WERI-Rb-1 (cell line): ENCODE results near the gene DOK5.

ENCODE experiments used
- DNase-seq: peaks from one replicate; pipeline ENCODE4 v3.0.0-alpha.2; 2020
- H3K27ac ChIP-seq: fragments of 250-450 bp; sonication (Bioruptor Pico); 2 replicates; pipeline ENCODE4 v1.5.1; 2020; ENCODE audit warnings: mild to moderate bottlenecking, moderate library complexity
- H3K27me3 ChIP-seq: fragments of 250-450 bp; sonication (Bioruptor Pico); 2 replicates; pipeline ENCODE4 v1.5.1; 2021; ENCODE audit warnings: mild to moderate bottlenecking, low read depth, moderate library complexity; ENCODE audit not compliant: insufficient read depth, severe bottlenecking
- H3K36me3 ChIP-seq: fragments of 250-450 bp; sonication (Bioruptor Pico); 2 replicates; pipeline ENCODE4 v1.5.1; 2020; ENCODE audit warnings: mild to moderate bottlenecking, moderate library complexity
- H3K4me3 ChIP-seq: 2 replicates; pipeline ENCODE4 v1.5.1; 2011; ENCODE audit warnings: low read depth, mild to moderate bottlenecking, control low read depth, low read length
- H3K9me3 ChIP-seq: fragments of 250-450 bp; sonication (Bioruptor Pico); 2 replicates; pipeline ENCODE4 v1.5.1; 2021; ENCODE audit warnings: mild to moderate bottlenecking, moderate library complexity; ENCODE audit not compliant: severe bottlenecking
- CTCF ChIP-seq: IDR thresholded peaks from 2 replicates; pipeline ENCODE4 v1.5.1; 2011; ENCODE audit warnings: low read depth, mild to moderate bottlenecking, control low read depth, inconsistent platforms, low read length

DOK5 gene

GRCh38 chr20:54651252-54651651 lies 175.9 kb downstream of the DOK5 start:
- peaks cover 68% of the 10 kb centered on the region for H3K27me3 ChIP-seq
- TF ChIP-seq CTCF = no peak
- DNase-seq = no peak
- H3K4me3 ChIP-seq = no peak overlapping the region
- no peaks in the 10 kb centered on the region for H3K36me3 ChIP-seq
- H3K9me3 ChIP-seq = no peaks in the 10 kb centered on the region
- H3K27ac ChIP-seq = no peak overlapping the region

GRCh38 chr20:54654450-54654849 lies 179.1 kb downstream of the DOK5 start:
- Histone ChIP-seq H3K27ac (no peak overlapping the region), H3K9me3 (no peaks in the 10 kb centered on the region), H3K36me3 (no peaks in the 10 kb centered on the region), H3K27me3 (peaks cover 82% of the 10 kb centered on the region), H3K4me3 (no peak overlapping the region)
- no peak for TF ChIP-seq CTCF
- no peak for DNase-seq

GRCh38 chr20:54657268-54657826 lies 182.0 kb downstream of the DOK5 start:
- Histone ChIP-seq H3K36me3 (no peaks in the 10 kb centered on the region), H3K27me3 (peaks cover 83% of the 10 kb centered on the region), H3K27ac (no peak overlapping the region), H3K4me3 (no peak overlapping the region), H3K9me3 (no peaks in the 10 kb centered on the region)
- DNase-seq = no peak
- TF ChIP-seq CTCF = no peak

- Histone ChIP-seq H3K36me3 (no peaks in the 10 kb centered on the region), H3K9me3 (no peaks in the 10 kb centered on the region), H3K27me3 (peaks cover 85% of the 10 kb centered on the region), H3K27ac (no peak overlapping the region), H3K4me3 (no peak overlapping the region)
- no peak for TF ChIP-seq CTCF
- no peak for DNase-seq
Measured at GRCh38 chr20:54658525-54658924, 183.1 kb downstream of the DOK5 start.

GRCh38 chr20:54661265-54661664 lies 185.9 kb downstream of the DOK5 start:
- no peak for DNase-seq
- H3K27ac ChIP-seq = no peak overlapping the region
- peaks cover 90% of the 10 kb centered on the region for H3K27me3 ChIP-seq
- no peaks in the 10 kb centered on the region for H3K36me3 ChIP-seq
- no peak overlapping the region for H3K4me3 ChIP-seq
- TF ChIP-seq CTCF = no peak
- no peaks in the 10 kb centered on the region for H3K9me3 ChIP-seq

GRCh38 chr20:54661880-54662465 lies 186.6 kb downstream of the DOK5 start:
- H3K27me3 ChIP-seq = peaks cover 83% of the 10 kb centered on the region
- no peak overlapping the region for H3K4me3 ChIP-seq
- no peaks in the 10 kb centered on the region for H3K9me3 ChIP-seq
- H3K27ac ChIP-seq = no peak overlapping the region
- no peak for DNase-seq
- TF ChIP-seq CTCF = no peak
- no peaks in the 10 kb centered on the region for H3K36me3 ChIP-seq
